Esophagus squamous epithelium (tissue), 4 donors: Measurements from ENCODE around the gene SUCLG2.

Experiments
- POLR2A ChIP-seq, 4 donors: fragments of 450-650 bp; IDR thresholded peaks; one replicate each; pipeline ENCODE4 v1.6.1; 2017; ENCODE audit warnings: antibody characterized with exemption in 4 of 4, mild to moderate bottlenecking in 4 of 4, moderate library complexity in 3 of 4
- TF ChIP-seq, protein P1 (sequence below), 6 experiments: fragments of 450-650 bp in 4 of 6; fragments of 200-600 bp in 2 of 6; sonication (generic) in 2 of 6; IDR thresholded peaks; one replicate each; pipeline ENCODE4 v1.5.1; 2016 to 2019; ENCODE audit warnings: antibody characterized with exemption in 6 of 6, mild to moderate bottlenecking in 4 of 6, moderate library complexity in 4 of 6

DNA sequence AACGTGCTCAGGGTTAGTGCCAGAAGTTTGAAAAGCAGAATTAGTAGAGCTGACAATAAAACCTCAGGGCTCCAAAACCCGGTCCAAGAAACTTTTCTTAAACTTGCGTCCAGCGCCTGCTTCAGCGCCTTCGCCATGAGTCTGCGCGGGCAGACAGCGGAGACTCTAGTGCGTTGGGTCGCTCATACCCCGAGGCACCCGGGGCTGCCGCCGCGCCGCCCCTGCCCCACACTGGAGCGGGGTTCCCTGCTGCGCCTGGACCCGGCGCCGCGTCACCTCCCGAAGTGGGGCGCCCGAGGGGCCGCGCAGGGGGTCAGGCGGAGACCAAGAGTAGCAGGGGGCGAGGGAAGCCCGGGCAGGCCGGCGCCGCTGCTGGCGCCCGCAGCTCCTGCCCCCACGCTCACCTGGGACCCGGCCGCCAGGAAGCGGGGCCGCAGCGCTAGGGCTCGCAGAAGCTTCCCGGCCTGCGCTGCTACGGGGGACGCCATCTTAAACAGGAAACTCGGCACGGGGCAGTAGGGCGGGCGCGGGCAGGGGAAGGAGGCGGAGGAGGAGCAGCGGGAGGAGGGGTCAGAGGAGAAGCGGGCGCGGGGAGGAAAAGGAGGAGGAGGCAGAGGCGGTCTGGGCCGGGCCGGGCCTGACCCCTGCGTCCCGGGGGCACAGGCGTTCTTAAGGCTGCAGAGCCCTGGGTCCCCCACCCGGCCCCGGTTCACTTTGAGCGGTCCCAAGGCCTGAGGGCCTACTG lies at the start of gene SUCLG2:
- TF ChIP-seq, protein P1, sequence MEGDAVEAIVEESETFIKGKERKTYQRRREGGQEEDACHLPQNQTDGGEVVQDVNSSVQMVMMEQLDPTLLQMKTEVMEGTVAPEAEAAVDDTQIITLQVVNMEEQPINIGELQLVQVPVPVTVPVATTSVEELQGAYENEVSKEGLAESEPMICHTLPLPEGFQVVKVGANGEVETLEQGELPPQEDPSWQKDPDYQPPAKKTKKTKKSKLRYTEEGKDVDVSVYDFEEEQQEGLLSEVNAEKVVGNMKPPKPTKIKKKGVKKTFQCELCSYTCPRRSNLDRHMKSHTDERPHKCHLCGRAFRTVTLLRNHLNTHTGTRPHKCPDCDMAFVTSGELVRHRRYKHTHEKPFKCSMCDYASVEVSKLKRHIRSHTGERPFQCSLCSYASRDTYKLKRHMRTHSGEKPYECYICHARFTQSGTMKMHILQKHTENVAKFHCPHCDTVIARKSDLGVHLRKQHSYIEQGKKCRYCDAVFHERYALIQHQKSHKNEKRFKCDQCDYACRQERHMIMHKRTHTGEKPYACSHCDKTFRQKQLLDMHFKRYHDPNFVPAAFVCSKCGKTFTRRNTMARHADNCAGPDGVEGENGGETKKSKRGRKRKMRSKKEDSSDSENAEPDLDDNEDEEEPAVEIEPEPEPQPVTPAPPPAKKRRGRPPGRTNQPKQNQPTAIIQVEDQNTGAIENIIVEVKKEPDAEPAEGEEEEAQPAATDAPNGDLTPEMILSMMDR (IDR thresholded peaks at IDR 0.05), result no peak
- TF ChIP-seq POLR2A (IDR thresholded peaks at IDR 0.05), result peak in 3 of 4 donors; percentile 12 to 75 (median 36)
